GM12874 (cell line): ENCODE data around the gene ACSL4.

Source experiments
- CTCF ChIP-seq: IDR thresholded peaks from 2 replicates; pipeline ENCODE4 v1.5.1; 2011; ENCODE audit warnings: low read depth, mild to moderate bottlenecking, control low read depth, low read length, moderate library complexity; ENCODE audit not compliant: insufficient read depth

ACSL4 gene

GRCh38 chrX:109732807-109733612, at the start of gene ACSL4:
Gene ACSL4, minus strand, starts transcription at chrX:109733257. Its CDS starts 49,894 bp downstream, at chrX:109683363.
- TF ChIP-seq CTCF: no peak

- TF ChIP-seq CTCF: no peak
Observed at GRCh38 chrX:109777749-109778148, 44.7 kb upstream of the ACSL4 start.

GRCh38 chrX:109776986-109777385, 43.9 kb upstream of the ACSL4 start:
- no peak for TF ChIP-seq CTCF

GRCh38 chrX:109776432-109776831, 43.4 kb upstream of the ACSL4 start:
- no peak for TF ChIP-seq CTCF

GRCh38 chrX:109775386-109775785, 42.3 kb upstream of the ACSL4 start:
- TF ChIP-seq CTCF: no peak

GRCh38 chrX:109774706-109775105, 41.6 kb upstream of the ACSL4 start:
- no peak for TF ChIP-seq CTCF

GRCh38 chrX:109774136-109774535, 41.1 kb upstream of the ACSL4 start:
- TF ChIP-seq CTCF: no peak
